Astrocyte (in vitro differentiated cells and primary cell): ENCODE results near the gene INHBE.

ENCODE experiments used
- EZH2 ChIP-seq: IDR thresholded peaks from 2 replicates; pipeline ENCODE4 v1.6.1; 2012; ENCODE audit warnings: mild to moderate bottlenecking, low read length, inconsistent platforms; ENCODE audit not compliant: insufficient read depth
- TF ChIP-seq, protein P1 (sequence below): IDR thresholded peaks from 2 replicates; pipeline ENCODE4 v1.5.1; 2011; ENCODE audit warnings: low read depth, mild to moderate bottlenecking, inconsistent platforms, low read length, moderate library complexity; ENCODE audit not compliant: insufficient read depth

GRCh38 chr12:57433370-57433769 is 21.7 kb upstream of the INHBE start:
- TF ChIP-seq, protein P1, sequence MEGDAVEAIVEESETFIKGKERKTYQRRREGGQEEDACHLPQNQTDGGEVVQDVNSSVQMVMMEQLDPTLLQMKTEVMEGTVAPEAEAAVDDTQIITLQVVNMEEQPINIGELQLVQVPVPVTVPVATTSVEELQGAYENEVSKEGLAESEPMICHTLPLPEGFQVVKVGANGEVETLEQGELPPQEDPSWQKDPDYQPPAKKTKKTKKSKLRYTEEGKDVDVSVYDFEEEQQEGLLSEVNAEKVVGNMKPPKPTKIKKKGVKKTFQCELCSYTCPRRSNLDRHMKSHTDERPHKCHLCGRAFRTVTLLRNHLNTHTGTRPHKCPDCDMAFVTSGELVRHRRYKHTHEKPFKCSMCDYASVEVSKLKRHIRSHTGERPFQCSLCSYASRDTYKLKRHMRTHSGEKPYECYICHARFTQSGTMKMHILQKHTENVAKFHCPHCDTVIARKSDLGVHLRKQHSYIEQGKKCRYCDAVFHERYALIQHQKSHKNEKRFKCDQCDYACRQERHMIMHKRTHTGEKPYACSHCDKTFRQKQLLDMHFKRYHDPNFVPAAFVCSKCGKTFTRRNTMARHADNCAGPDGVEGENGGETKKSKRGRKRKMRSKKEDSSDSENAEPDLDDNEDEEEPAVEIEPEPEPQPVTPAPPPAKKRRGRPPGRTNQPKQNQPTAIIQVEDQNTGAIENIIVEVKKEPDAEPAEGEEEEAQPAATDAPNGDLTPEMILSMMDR, result no peak
- TF ChIP-seq EZH2, result no peak
